HFF-Myc (cell line): ENCODE measurements around the gene TTLL11.

Source experiments
- DNase-seq: peaks from one replicate; pipeline ENCODE4 v3.0.0-alpha.2; 2011; ENCODE audit warnings: low read depth; ENCODE audit errors: extremely low read depth
- H3K4me3 ChIP-seq: replicated peaks from 2 replicates; pipeline ENCODE4 v1.5.1; 2011; ENCODE audit warnings: low read depth, mild to moderate bottlenecking, control low read depth, low read length
- TF ChIP-seq, protein P1 (sequence below): IDR thresholded peaks from 2 replicates; pipeline ENCODE4 v1.5.1; 2012; ENCODE audit warnings: mild to moderate bottlenecking, low read depth, low read length, control low read depth; ENCODE audit errors: missing control alignments

TTLL11 gene

DNA sequence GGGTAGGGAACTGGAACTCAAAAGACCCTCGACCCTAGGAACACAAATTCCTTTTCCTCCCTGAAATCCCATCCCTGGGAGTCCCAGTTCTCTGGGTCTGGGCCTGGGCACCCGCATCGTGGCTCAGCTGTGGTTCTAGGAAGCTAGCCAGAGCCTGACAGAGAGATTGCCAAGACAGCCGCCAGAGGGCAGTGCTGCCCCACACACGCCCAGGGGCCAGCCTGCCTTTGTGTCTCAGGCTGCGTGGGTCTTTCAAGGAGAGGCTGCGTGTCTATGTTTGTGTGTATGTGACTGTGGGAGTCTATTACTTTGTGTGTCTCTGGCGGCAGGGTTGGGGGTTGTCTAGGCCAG lies 32.0 kb upstream of the TTLL11 start:
- H3K4me3 ChIP-seq = no peak overlapping the region
- peak; percentile 29 for DNase-seq
- TF ChIP-seq, protein P1, sequence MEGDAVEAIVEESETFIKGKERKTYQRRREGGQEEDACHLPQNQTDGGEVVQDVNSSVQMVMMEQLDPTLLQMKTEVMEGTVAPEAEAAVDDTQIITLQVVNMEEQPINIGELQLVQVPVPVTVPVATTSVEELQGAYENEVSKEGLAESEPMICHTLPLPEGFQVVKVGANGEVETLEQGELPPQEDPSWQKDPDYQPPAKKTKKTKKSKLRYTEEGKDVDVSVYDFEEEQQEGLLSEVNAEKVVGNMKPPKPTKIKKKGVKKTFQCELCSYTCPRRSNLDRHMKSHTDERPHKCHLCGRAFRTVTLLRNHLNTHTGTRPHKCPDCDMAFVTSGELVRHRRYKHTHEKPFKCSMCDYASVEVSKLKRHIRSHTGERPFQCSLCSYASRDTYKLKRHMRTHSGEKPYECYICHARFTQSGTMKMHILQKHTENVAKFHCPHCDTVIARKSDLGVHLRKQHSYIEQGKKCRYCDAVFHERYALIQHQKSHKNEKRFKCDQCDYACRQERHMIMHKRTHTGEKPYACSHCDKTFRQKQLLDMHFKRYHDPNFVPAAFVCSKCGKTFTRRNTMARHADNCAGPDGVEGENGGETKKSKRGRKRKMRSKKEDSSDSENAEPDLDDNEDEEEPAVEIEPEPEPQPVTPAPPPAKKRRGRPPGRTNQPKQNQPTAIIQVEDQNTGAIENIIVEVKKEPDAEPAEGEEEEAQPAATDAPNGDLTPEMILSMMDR = peak; percentile 94

DNA sequence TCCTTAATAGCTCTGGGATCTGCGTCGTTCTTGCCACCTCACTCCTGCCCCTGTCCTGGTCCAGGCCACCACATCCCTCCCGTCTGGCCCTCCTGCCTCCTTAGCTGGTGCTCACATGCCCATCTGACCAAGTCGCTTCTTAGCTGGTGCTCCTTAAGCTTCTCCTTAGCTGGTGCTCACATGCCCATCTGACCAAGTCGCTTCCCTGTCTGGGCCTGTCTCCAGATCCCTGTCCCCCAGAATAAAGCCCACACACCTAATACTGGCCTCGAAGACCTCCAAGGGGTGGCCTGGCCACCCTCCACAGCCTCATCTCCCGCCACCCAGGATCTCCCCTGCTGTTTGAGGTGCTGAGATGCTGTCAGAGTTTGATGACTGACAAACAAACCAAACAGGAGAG lies 31.4 kb upstream of the TTLL11 start:
- TF ChIP-seq, protein P1 = no peak
- H3K4me3 ChIP-seq = no peak overlapping the region
- no peak for DNase-seq

DNA sequence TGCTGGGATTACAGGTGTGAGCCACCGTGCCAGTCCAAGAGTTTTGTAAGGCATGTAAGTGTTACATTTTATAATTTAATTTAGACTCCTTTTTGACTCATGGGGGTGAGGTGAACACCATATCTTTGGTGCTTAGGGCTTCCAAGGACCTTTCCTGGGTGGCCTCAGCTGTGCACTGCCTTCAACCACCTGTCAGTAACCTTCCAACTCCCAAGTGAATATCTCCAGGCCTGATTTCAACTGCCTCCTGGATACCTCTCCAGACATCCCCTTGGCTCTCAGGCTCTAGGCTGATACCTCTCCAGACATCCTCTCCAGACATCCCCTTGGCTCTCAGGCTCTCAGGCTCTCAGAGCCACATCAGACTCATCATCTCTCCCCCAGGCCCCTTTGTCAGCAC lies 30.9 kb upstream of the TTLL11 start:
- no peak overlapping the region for H3K4me3 ChIP-seq
- TF ChIP-seq, protein P1 = no peak
- no peak for DNase-seq

DNA sequence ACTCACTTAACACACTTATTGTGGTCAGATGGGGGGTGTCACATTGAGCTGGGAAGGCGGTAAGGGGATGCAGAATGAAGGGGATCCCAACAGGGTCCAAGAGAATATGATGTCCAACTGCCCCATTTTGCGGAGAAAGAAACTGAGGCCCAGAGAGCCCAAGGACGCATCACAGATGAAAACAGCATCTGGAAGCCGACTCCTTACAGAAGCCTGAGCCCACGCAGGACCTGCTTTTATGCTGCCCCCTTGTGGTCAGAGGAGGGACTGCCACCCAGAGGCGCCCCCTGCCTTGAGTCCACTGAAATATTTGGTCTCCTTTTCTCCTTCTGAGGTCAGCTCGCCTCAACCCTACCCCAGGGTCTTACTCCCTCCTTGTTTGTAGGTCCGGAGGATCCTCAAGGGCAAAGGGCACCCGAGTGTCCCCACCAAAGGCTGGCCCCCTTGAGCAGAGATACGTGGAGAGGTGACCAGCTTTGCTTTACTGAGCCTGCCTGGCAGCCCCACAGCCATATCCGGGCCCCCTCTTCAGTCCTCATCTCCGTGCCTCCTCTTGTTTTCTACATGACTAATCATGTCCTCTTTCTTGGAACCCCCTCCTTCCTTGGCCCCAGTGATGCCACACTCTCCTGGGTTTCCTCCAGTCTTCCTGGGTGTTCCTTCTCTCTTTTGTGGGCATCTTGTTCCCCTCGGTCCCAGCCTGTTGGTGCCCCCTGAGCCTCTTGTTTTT lies 30.0 kb upstream of the TTLL11 start:
- TF ChIP-seq, protein P1 = peak; percentile 100

DNA sequence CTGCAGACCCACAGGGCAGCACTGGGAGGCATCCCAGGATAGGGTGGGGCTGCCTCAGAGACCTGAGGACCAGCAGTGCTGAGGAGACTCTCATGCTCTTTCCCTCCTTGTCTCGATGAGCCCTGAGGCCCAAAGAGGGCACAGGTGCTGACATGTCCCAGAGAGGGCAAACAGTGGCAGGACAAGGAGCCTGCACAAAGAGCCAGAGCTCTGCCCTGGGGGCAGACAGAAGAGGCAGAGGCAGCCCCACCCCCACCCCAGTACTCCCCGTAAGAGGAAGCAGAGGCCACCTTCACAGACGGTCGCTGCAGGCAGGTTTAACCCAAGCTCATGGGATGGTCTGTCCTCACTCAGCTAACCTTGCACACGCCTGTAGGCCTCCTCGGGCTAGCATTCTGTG lies 29.4 kb upstream of the TTLL11 start:
- no peak for DNase-seq
- TF ChIP-seq, protein P1 = no peak
- H3K4me3 ChIP-seq = no peak overlapping the region

More for the DNA sequence above, 30.0 kb upstream of the TTLL11 start:
- DNase-seq = peak; percentile 33
- H3K4me3 ChIP-seq = no peak overlapping the region

DNA sequence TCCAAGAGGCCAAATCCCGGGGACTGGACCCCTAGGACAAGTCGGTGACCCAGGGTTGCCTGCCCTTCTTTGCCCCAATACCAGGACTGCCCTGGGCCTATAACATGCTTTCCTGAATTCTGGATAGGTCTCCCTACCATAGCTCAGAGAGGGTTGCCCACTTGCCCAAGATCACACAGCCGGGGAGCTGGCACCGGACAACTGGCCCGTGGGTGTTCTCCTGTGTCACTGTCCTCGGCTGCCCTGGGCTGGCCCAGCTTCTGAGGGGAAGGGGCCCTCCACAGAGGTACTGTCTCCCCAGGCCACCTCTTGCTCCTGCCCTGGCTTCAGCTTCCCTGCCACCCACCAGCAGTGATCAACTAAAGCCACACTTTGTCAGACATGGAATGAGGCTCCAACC lies 28.8 kb upstream of the TTLL11 start:
- DNase-seq = no peak
- no peak overlapping the region for H3K4me3 ChIP-seq
- TF ChIP-seq, protein P1 = no peak

DNA sequence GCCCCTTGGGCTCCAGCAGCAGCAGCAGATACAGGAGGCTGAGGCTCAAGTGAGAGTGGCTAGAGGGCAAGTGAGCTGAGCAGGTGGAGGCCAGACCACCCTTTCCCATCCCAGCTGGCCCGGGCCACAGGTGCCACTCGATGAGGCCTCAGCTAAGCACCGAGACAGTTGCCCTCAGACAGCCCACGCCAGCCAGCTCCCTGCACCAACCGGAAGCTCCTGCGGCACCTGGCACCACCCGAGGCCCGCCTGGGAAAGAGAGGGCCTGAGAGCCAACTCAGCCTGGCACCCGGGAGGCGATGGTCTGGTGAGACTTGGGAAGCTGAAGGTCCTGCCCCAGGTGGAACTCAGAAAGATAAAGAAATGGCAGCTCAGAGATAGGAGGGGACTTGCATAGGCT lies 28.3 kb upstream of the TTLL11 start:
- DNase-seq = no peak
- TF ChIP-seq, protein P1 = no peak

More for the DNA sequence above, 28.3 kb upstream of the TTLL11 start:
- H3K4me3 ChIP-seq = no peak overlapping the region
